ENCODE results near the gene LEAP2. TPM values are rescaled to one million over a fixed set of nuclear protein-coding genes. Genes with fewer than 3 reads are reported as not detected.

Gene LEAP2
- total and polyA plus RNA-seq, 2 of the 4 experiments (the other 2 are of a cell fraction), result under 0.01 to 0.36 TPM

GRCh38 chr5:132856011-132856410, 17.5 kb upstream of the LEAP2 start:
- Histone ChIP-seq H2BK5ac (ENCODE audit: low read depth, low read length, poor library complexity, severe bottlenecking) (no peak overlapping the region), H3K4me1 (ENCODE audit: control insufficient read depth, insufficient read depth, low read length) (peaks cover 2% of the 10 kb centered on the region; the same call in 1 of the 2 replicates), H3K18ac (ENCODE audit: low read depth, low read length) (no peak overlapping the region), H3K56ac (ENCODE audit: extremely low read depth, insufficient read depth, low read length) (no peak overlapping the region), H3K79me1 (ENCODE audit: low read depth in 1 of 2, low read length in 2 of 2) (no peaks in the 10 kb centered on the region), H2BK120ac (ENCODE audit: low read depth, low read length) (no peak overlapping the region), H4K5ac (ENCODE audit: low read depth, low read length) (no peak overlapping the region), H3K27me3 (ENCODE audit: control insufficient read depth, insufficient read depth, low read length) (no peaks in the 10 kb centered on the region), H3K9ac (ENCODE audit: low read depth, low read length) (no peak overlapping the region), H3K14ac (replicated peaks; ENCODE audit: low read depth, low read length) (no peak overlapping the region), H3K27ac (ENCODE audit: insufficient read depth, low read length) (no peak overlapping the region), H3K9me3 (ENCODE audit: control insufficient read depth, insufficient read depth, low read length) (no peaks in the 10 kb centered on the region), H3K4ac (ENCODE audit: low read depth, low read length) (no peak overlapping the region), H2BK20ac (ENCODE audit: low read depth, low read length) (no peak overlapping the region), H3K23ac (ENCODE audit: low read depth, low read length) (no peak overlapping the region), H3K4me3 (ENCODE audit: insufficient read depth, low read depth, low read length) (no peak overlapping the region), H4K91ac (ENCODE audit: insufficient read depth, low read depth, low read length) (no peak overlapping the region), H4K8ac (ENCODE audit: low read depth in 2 of 2, low read length in 2 of 2) (no peak overlapping the region), H3K9me1 (ENCODE audit: insufficient read depth, low read length) (no peaks in the 10 kb centered on the region), H2AK9ac (replicated peaks; ENCODE audit: low read depth, low read length, poor library complexity) (no peak overlapping the region), H3K36me3 (ENCODE audit: control insufficient read depth, insufficient read depth, low read length) (no peaks in the 10 kb centered on the region), H2AK5ac (ENCODE audit: low read depth, low read length) (no peak overlapping the region), H2AFZ (replicated peaks; ENCODE audit: low read length, poor library complexity) (no peak overlapping the region), H2BK15ac (ENCODE audit: low read depth, low read length) (no peak overlapping the region), H4K20me1 (ENCODE audit: insufficient read depth, low read length) (no peaks in the 10 kb centered on the region), H3K4me2 (ENCODE audit: low read depth, low read length) (no peak overlapping the region)
- no peak for TF ChIP-seq BHLHE40 (IDR thresholded peaks at IDR 0.05; ENCODE audit: low read depth, low read length)
- TF ChIP-seq MAZ (IDR thresholded peaks at IDR 0.05; ENCODE audit: borderline replicate concordance, low read depth, low read length), result no peak
- no peak for TF ChIP-seq MXI1 (IDR thresholded peaks at IDR 0.05; ENCODE audit: borderline replicate concordance, low read depth, low read length)
- ATAC-seq (ENCODE audit: low read depth) (no peak), DNase-seq (no peak)
- no CpG with 5 or more reads among the region's 3 CpGs for WGBS, 2 experiments (ENCODE audit: extremely low coverage in 2 of 2, insufficient read length in 1 of 2)
- ChIA-PET CTCF (interaction anchor here (1.3 kb wide), 1 partner anchor 10 kb away, joined by 7 read pairs; the partner anchor contains the start of genes GDF9 and UQCRQ), POLR2A (ENCODE audit: unreplicated experiment) (no interaction called here)
- intact Hi-C loops (cut with micrococcal nuclease), result no loop called here
- no TSS peak for BruUV-seq (replicated peaks)
- dilution Hi-C loops (cut with HindIII; ENCODE audit: low sequenced_read_pairs, unreplicated experiment), result no loop called here
- in situ Hi-C loops (cut with MboI; ENCODE audit: low sequenced_read_pairs), result no loop called here
